ENCODE data around the gene TMEM132D. TPM values are rescaled to one million over a fixed set of nuclear protein-coding genes. Genes with fewer than 3 reads are reported as not detected.

TMEM132D gene
- total and polyA plus RNA-seq, 7 donors: 0.01 TPM; not detected in 6

- H3K36me3 ChIP-seq (ENCODE audit: insufficient read depth in 1 of 2, low read depth in 1 of 2): no peaks in the 10 kb centered on the region
- H3K27me3 ChIP-seq (ENCODE audit: insufficient read depth in 3 of 3, low read length in 2 of 3): no peaks in the 10 kb centered on the region
- intact Hi-C loops (cut with DNase I): no loop called here
- TF ChIP-seq, protein P1, sequence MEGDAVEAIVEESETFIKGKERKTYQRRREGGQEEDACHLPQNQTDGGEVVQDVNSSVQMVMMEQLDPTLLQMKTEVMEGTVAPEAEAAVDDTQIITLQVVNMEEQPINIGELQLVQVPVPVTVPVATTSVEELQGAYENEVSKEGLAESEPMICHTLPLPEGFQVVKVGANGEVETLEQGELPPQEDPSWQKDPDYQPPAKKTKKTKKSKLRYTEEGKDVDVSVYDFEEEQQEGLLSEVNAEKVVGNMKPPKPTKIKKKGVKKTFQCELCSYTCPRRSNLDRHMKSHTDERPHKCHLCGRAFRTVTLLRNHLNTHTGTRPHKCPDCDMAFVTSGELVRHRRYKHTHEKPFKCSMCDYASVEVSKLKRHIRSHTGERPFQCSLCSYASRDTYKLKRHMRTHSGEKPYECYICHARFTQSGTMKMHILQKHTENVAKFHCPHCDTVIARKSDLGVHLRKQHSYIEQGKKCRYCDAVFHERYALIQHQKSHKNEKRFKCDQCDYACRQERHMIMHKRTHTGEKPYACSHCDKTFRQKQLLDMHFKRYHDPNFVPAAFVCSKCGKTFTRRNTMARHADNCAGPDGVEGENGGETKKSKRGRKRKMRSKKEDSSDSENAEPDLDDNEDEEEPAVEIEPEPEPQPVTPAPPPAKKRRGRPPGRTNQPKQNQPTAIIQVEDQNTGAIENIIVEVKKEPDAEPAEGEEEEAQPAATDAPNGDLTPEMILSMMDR (IDR thresholded peaks at IDR 0.05): no peak
- H3K4me1 ChIP-seq: no peaks in the 10 kb centered on the region
- 86 to 88% (median 86%) methylated on average over 4 of the region's 4 CpGs for WGBS, 3 donors
- ATAC-seq: no peak
- no peak overlapping the region for H3K27ac ChIP-seq
- H3K9me3 ChIP-seq: no peaks in the 10 kb centered on the region
- no peak for DNase-seq
- H3K4me3 ChIP-seq: no peak overlapping the region
Measured at GRCh38 chr12:129848876-129849275, 54.9 kb downstream of the TMEM132D start.

GRCh38 chr12:129847063-129847462 is 56.8 kb downstream of the TMEM132D start:
- WGBS, 3 donors: 25 to 50% (median 48%) methylated on average over 1 of the region's 1 CpG

DNA sequence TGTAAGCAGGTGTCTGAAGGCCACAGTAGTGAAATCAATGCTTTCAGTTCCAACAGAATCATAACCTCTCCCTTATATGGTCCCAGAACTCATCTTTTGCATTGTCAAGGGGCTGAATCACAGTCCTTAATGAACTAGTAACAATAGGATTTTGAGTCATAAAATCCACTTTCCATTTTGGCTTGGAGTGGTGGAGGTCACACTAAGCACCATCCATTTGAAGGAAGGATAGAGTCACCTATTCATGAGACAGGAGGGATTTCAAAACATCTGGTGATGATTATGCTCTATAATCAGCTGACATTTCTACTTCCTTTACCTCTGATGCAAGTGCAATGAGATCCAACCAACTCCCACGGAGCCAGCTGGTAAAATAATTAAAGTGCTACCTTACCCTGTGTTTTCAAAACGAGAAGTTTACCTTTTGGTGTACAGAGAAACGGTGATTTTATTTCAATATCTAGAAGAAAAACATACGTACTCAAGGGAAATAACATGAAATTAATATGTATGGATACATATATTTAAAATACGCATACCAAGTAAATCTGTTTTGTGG is 59.1 kb downstream of the TMEM132D start:
- Histone ChIP-seq H3K4me3 (no peak overlapping the region), H3K27ac (no peak overlapping the region), H3K27me3 (ENCODE audit: insufficient read depth in 3 of 3, low read length in 2 of 3) (no peaks in the 10 kb centered on the region), H3K9me3 (no peaks in the 10 kb centered on the region), H3K36me3 (ENCODE audit: insufficient read depth in 1 of 2, low read depth in 1 of 2) (no peaks in the 10 kb centered on the region), H3K4me1 (no peaks in the 10 kb centered on the region)
- intact Hi-C loops (cut with DNase I): no loop called here
- TF ChIP-seq, protein P1 (IDR thresholded peaks at IDR 0.05): no peak
- WGBS, 3 donors: 69 to 75% (median 72%) methylated on average over 5 of the region's 5 CpGs
- no peak for ATAC-seq
- no peak for DNase-seq

More at GRCh38 chr12:129847063-129847462, 56.8 kb downstream of the TMEM132D start:
- no peaks in the 10 kb centered on the region for H3K36me3 ChIP-seq (ENCODE audit: insufficient read depth in 1 of 2, low read depth in 1 of 2)
- H3K9me3 ChIP-seq: no peaks in the 10 kb centered on the region
- intact Hi-C loops (cut with DNase I): no loop called here
- TF ChIP-seq, protein P1 (IDR thresholded peaks at IDR 0.05): no peak
- no peak for ATAC-seq
- no peak overlapping the region for H3K4me3 ChIP-seq
- no peaks in the 10 kb centered on the region for H3K4me1 ChIP-seq
- H3K27me3 ChIP-seq (ENCODE audit: insufficient read depth in 3 of 3, low read length in 2 of 3): no peaks in the 10 kb centered on the region
- no peak for DNase-seq
- no peak overlapping the region for H3K27ac ChIP-seq

DNA sequence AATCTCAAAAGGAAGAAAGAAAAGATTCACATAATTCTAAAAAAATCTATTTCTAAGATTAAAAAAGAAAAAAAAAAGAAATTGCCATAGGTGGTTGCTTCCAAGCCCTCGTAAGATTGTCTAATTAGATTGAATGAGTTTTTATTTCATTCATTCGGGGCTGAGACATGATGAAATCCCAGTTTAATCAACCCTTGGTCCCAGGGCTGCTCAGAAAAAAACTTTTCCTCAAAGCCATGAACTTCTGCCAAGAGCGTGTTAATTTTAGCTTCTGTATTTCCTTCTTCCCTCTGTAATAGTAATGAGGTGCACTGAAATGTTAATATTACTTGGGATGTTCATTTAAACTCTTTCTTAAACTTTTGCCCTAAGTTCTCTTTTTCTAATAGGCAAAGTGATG is 62.6 kb downstream of the TMEM132D start:
- Histone ChIP-seq H3K9me3 (no peaks in the 10 kb centered on the region), H3K4me3 (no peak overlapping the region), H3K27ac (no peak overlapping the region), H3K27me3 (ENCODE audit: insufficient read depth in 3 of 3, low read length in 2 of 3) (no peaks in the 10 kb centered on the region), H3K36me3 (ENCODE audit: insufficient read depth in 1 of 2, low read depth in 1 of 2) (no peaks in the 10 kb centered on the region), H3K4me1 (no peaks in the 10 kb centered on the region)
- DNase-seq (no peak), ATAC-seq (no peak)
- WGBS, 3 donors: 37 to 43% (median 40%) methylated on average over 3 of the region's 3 CpGs
- intact Hi-C loops (cut with DNase I): no loop called here
- TF ChIP-seq, protein P1 (IDR thresholded peaks at IDR 0.05): no peak

Measured in psoas muscle (tissue), 8 donors.